ENCODE results near the gene SLC25A6. TPM values are rescaled to one million over a fixed set of nuclear protein-coding genes. Genes with fewer than 3 reads are reported as not detected.

Gene SLC25A6
- total and polyA plus RNA-seq, 2 of the 13 experiments (the other 11 are each of a cell fraction or from before 2014, with no cell fraction given): 138 to 581 TPM

DNA sequence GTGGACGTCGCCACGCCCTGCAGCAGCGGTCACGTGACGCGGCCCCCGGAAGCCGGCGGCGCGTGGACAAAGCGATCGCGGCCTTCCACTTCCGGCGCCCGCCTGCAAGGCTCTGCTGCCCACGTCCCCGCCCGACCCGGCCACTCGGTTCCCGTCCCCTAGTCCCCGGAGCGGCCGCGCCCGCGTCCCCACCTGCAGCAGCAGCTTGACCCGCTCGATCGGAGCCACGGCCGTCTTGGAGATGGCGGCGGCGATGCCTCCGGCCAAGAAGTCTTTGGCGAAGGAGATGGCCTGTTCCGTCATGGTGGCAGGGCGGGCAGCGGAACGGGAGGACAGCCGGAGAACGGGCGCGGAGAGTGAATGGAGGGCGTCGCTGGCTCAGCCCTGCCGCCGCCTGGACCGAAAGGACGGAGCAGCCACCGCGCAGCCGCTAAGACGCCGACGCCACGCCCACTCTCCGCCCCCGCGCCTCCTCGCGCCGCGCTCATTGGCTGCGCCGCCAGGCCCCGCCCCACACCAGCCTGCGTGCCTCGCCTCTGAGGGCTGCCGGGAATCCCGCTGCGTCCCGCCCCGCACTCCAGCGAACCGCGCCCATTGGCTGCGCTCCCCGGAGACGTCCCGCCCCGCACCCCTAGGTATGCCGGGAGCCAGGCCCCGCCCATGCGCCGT is at the start of gene SLC25A6 (continued):
- TF ChIP-seq CHD2 (IDR thresholded peaks at IDR 0.05; ENCODE audit: low read depth, low read length) (no peak), CEBPG (CRISPR knock-in tag; IDR thresholded peaks at IDR 0.05) (no peak), SOX6 (IDR thresholded peaks at IDR 0.05) (no peak), SOX6 (CRISPR knock-in tag; IDR thresholded peaks at IDR 0.05) (peak; percentile 26; the same call in 1 of the 2 replicates), POLR2AphosphoS5 (IDR thresholded peaks at IDR 0.05; ENCODE audit: low read depth, low read length) (peak; percentile 53; the same call in 1 of the 2 replicates), SRY (CRISPR knock-in tag; IDR thresholded peaks at IDR 0.05) (peak; percentile 95), ZNF724P (CRISPR knock-in tag; IDR thresholded peaks at IDR 0.05; ENCODE audit: borderline replicate concordance) (0 out of 2 replicates have a peak, but pooled peaks have one; percentile 30), ZNF790 (CRISPR knock-in tag; IDR thresholded peaks at IDR 0.05; ENCODE audit: borderline replicate concordance) (0 out of 2 replicates have a peak, but pooled peaks have one; percentile 64), MTF1 (CRISPR knock-in tag; IDR thresholded peaks at IDR 0.05) (no peak; the same call in 1 of the 2 replicates), JUND (CRISPR knock-in tag; IDR thresholded peaks at IDR 0.05) (peak; percentile 20; the same call in 1 of the 2 replicates), ZNF747 (CRISPR knock-in tag; IDR thresholded peaks at IDR 0.05; ENCODE audit: borderline replicate concordance) (peak; percentile 97), NR3C1 (CRISPR knock-in tag; IDR thresholded peaks at IDR 0.05) (no peak), HOXA3 (CRISPR knock-in tag; IDR thresholded peaks at IDR 0.05) (peak; percentile 78; the same call in 1 of the 2 replicates), AGO2 (optimal IDR thresholded peaks at IDR 0.05; ENCODE audit: low read depth, low read length) (peak; percentile 98), ZFAT (CRISPR knock-in tag; conservative IDR thresholded peaks at IDR 0.05) (peak; percentile 56; the same call in 1 of the 2 replicates), ZNF674 (CRISPR knock-in tag; IDR thresholded peaks at IDR 0.05; ENCODE audit: low read depth) (peak; percentile 99; the same call in 1 of the 2 replicates), CCAR2 (optimal IDR thresholded peaks at IDR 0.05; ENCODE audit: low read depth, low read length) (no peak), ZFP1 (CRISPR knock-in tag; IDR thresholded peaks at IDR 0.05) (no peak), TBX3 (IDR thresholded peaks at IDR 0.05; ENCODE audit: borderline replicate concordance) (peak; percentile 66), TAF15 (IDR thresholded peaks at IDR 0.05; ENCODE audit: low read depth, low read length, poor library complexity, severe bottlenecking) (no peak)
- TF ChIP-seq, protein P1, sequence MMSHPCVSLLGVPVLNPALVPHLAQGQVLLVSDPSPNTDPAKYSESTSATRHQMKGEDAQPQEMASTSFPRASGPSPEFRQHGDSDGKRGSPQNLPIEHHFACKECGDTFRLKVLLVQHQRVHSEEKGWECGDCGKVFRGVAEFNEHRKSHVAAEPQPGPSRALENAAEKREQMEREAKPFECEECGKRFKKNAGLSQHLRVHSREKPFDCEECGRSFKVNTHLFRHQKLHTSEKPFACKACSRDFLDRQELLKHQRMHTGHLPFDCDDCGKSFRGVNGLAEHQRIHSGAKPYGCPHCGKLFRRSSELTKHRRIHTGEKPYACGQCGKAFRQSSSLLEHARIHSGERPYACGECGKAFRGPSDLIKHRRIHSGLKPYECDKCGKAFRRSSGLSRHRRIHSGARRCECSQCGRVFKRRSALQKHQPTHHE (CRISPR knock-in tag; IDR thresholded peaks at IDR 0.05; ENCODE audit: borderline replicate concordance): peak; percentile 95; the same call in 1 of the 2 replicates
- TF ChIP-seq, protein P2, sequence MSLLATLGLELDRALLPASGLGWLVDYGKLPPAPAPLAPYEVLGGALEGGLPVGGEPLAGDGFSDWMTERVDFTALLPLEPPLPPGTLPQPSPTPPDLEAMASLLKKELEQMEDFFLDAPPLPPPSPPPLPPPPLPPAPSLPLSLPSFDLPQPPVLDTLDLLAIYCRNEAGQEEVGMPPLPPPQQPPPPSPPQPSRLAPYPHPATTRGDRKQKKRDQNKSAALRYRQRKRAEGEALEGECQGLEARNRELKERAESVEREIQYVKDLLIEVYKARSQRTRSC (CRISPR knock-in tag; IDR thresholded peaks at IDR 0.05; ENCODE audit: low read depth): no peak
- TF ChIP-seq, protein P3, sequence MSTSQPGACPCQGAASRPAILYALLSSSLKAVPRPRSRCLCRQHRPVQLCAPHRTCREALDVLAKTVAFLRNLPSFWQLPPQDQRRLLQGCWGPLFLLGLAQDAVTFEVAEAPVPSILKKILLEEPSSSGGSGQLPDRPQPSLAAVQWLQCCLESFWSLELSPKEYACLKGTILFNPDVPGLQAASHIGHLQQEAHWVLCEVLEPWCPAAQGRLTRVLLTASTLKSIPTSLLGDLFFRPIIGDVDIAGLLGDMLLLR (CRISPR knock-in tag; IDR thresholded peaks at IDR 0.05): peak; percentile 87
- TF ChIP-seq, protein P4, sequence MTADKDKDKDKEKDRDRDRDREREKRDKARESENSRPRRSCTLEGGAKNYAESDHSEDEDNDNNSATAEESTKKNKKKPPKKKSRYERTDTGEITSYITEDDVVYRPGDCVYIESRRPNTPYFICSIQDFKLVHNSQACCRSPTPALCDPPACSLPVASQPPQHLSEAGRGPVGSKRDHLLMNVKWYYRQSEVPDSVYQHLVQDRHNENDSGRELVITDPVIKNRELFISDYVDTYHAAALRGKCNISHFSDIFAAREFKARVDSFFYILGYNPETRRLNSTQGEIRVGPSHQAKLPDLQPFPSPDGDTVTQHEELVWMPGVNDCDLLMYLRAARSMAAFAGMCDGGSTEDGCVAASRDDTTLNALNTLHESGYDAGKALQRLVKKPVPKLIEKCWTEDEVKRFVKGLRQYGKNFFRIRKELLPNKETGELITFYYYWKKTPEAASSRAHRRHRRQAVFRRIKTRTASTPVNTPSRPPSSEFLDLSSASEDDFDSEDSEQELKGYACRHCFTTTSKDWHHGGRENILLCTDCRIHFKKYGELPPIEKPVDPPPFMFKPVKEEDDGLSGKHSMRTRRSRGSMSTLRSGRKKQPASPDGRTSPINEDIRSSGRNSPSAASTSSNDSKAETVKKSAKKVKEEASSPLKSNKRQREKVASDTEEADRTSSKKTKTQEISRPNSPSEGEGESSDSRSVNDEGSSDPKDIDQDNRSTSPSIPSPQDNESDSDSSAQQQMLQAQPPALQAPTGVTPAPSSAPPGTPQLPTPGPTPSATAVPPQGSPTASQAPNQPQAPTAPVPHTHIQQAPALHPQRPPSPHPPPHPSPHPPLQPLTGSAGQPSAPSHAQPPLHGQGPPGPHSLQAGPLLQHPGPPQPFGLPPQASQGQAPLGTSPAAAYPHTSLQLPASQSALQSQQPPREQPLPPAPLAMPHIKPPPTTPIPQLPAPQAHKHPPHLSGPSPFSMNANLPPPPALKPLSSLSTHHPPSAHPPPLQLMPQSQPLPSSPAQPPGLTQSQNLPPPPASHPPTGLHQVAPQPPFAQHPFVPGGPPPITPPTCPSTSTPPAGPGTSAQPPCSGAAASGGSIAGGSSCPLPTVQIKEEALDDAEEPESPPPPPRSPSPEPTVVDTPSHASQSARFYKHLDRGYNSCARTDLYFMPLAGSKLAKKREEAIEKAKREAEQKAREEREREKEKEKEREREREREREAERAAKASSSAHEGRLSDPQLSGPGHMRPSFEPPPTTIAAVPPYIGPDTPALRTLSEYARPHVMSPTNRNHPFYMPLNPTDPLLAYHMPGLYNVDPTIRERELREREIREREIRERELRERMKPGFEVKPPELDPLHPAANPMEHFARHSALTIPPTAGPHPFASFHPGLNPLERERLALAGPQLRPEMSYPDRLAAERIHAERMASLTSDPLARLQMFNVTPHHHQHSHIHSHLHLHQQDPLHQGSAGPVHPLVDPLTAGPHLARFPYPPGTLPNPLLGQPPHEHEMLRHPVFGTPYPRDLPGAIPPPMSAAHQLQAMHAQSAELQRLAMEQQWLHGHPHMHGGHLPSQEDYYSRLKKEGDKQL (CRISPR knock-in tag; IDR thresholded peaks at IDR 0.05; ENCODE audit: low read depth): no peak
